GM12878 (cell line): Measurements from ENCODE around the gene TYW1B. TPM values are rescaled to one million over a fixed set of nuclear protein-coding genes. Genes with fewer than 3 reads are reported as not detected.
A peak's percentile ranks its signal among the peaks of the same experiment; 100 is the strongest.
"Not testable (repeated sequence)": the region's sequence is repeated elsewhere in the genome, so short reads cannot be mapped to it uniquely, and the experiment has no call there.

Experiments used
- ATAC-seq: fragments of 200-7000 bp; cut with Tn5 transposase; 3 replicates; pipeline ENCODE4 v1.9.1; 2020; ENCODE audit warnings: mild to moderate bottlenecking, moderate library complexity
- BruUV-seq: library from RNA; stranded (reverse); fragments of 400-500 nt; replicated peaks from 2 replicates; lab custom pipeline; 2021; lab: Mats Ljungman, UMichigan
- CTCF ChIA-PET: fragments of 300-600 bp; sonication (Branson Sonifier 250); formaldehyde crosslinking; extraction: SDS; loops from one replicate; lab custom pipeline; 2021; ENCODE audit warnings: inconsistent platforms; lab: Yijun Ruan, JAX
- POLR2A ChIA-PET: fragments of 350-600 bp; formaldehyde crosslinking; extraction: SDS; loops from one replicate; lab custom pipeline; 2021; ENCODE audit warnings: inconsistent platforms; lab: Charles Lee
- RAD21 ChIA-PET: fragments of 300-600 bp; sonication (Branson Sonifier 250); formaldehyde crosslinking; loops from one replicate; lab custom pipeline; 2023; ENCODE audit warnings: antibody characterized with exemption; ENCODE audit not compliant: unreplicated experiment; lab: Charles Lee
- SMC1A ChIA-PET: fragments of 300-600 bp; sonication (Branson Sonifier 250); formaldehyde crosslinking; loops from one replicate; lab custom pipeline; 2023; ENCODE audit not compliant: unreplicated experiment, uncharacterized antibody; lab: Charles Lee
- DNase-seq: peaks from one replicate; pipeline ENCODE4 v3.0.0-alpha.2; 2011; ENCODE audit warnings: low read depth, low spot score
- FAIRE-seq: peaks from 3 replicates; lab custom pipeline; 2011; peaks lifted over from hg19 to GRCh38; lab: Jason Lieb, UNC
- H2AFZ ChIP-seq: 2 replicates; pipeline ENCODE4 v1.6.0; 2011; ENCODE audit warnings: low read depth, low read length, control low read depth; ENCODE audit not compliant: control insufficient read depth
- H3K27ac ChIP-seq: 2 replicates; pipeline ENCODE4 v1.5.1; 2011; ENCODE audit warnings: control low read depth; ENCODE audit not compliant: control insufficient read depth, insufficient read depth
- H3K27me3 ChIP-seq, 2 experiments: replicated peaks in 1 of 2; 2 replicates each; pipeline versions ENCODE4 v1.6.0 to v1.6.1; 2011; ENCODE audit warnings: low read length in 1 of 2; ENCODE audit not compliant: control insufficient read depth in 2 of 2, insufficient read depth in 2 of 2
- H3K36me3 ChIP-seq, 2 experiments: 2 replicates each; pipeline ENCODE4 v1.5.1; 2011; ENCODE audit warnings: low read length in 1 of 2; ENCODE audit not compliant: control insufficient read depth in 2 of 2, insufficient read depth in 2 of 2
- H3K4me1 ChIP-seq: 2 replicates; pipeline ENCODE4 v1.6.1; 2011; ENCODE audit warnings: mild to moderate bottlenecking, low read length, moderate library complexity, mixed read lengths; ENCODE audit not compliant: control insufficient read depth, insufficient read depth
- H3K4me2 ChIP-seq: 2 replicates; pipeline ENCODE4 v1.6.0; 2011; ENCODE audit warnings: control low read depth; ENCODE audit not compliant: control insufficient read depth, insufficient read depth
- H3K4me3 ChIP-seq: fragments of 200-600 bp; sonication (generic); 2 replicates; pipeline ENCODE4 v1.5.1; 2016
- H3K79me2 ChIP-seq: 2 replicates; pipeline ENCODE4 v1.6.0; 2011; ENCODE audit warnings: low read length; ENCODE audit not compliant: control insufficient read depth, insufficient read depth
- H3K9ac ChIP-seq: 2 replicates; pipeline ENCODE4 v1.8.0; 2011; ENCODE audit warnings: low read length, control low read depth, mixed read lengths; ENCODE audit not compliant: control insufficient read depth, insufficient read depth
- H3K9me3 ChIP-seq: replicated peaks from 3 replicates; pipeline ENCODE4 v1.5.1; 2011; ENCODE audit warnings: mild to moderate bottlenecking, low read length; ENCODE audit not compliant: control insufficient read depth, insufficient read depth
- H4K20me1 ChIP-seq: 2 replicates; pipeline ENCODE4 v1.6.0; 2011; ENCODE audit not compliant: control insufficient read depth, insufficient read depth
- ASH2L ChIP-seq: fragments of 300-600, 200-600 bp; sonication (generic); IDR thresholded peaks from 2 replicates; pipeline ENCODE4 v1.6.1; 2017; ENCODE audit warnings: low read depth, mild to moderate bottlenecking, borderline replicate concordance
- BHLHE40 ChIP-seq, 2 experiments: fragments of 450-650 bp in 1 of 2; IDR thresholded peaks; 2 replicates each; pipeline ENCODE4 v1.6.1; 2011 to 2017; ENCODE audit warnings: low read depth in 2 of 2, borderline replicate concordance in 1 of 2, improper control_type of control experiment in 1 of 2, low read length in 1 of 2, mild to moderate bottlenecking in 1 of 2
- CREM ChIP-seq: IDR thresholded peaks from 2 replicates; pipeline ENCODE4 v1.6.1; 2014; ENCODE audit warnings: antibody characterized with exemption, low read depth
- DPF2 ChIP-seq: fragments of 450-650 bp; IDR thresholded peaks from 2 replicates; pipeline ENCODE4 v1.6.1; 2017; ENCODE audit warnings: mild to moderate bottlenecking
- HCFC1 ChIP-seq: fragments of 150-350 bp; IDR thresholded peaks from 2 replicates; pipeline ENCODE4 v1.6.1; 2014; ENCODE audit warnings: low read length
- IKZF1 ChIP-seq: fragments of 450-650 bp; conservative IDR thresholded peaks from 2 replicates; pipeline ENCODE4 v1.6.1; 2017; ENCODE audit warnings: antibody characterized with exemption, mild to moderate bottlenecking
- IRF4 ChIP-seq: IDR thresholded peaks from 2 replicates; pipeline ENCODE4 v1.6.1; 2011; ENCODE audit warnings: low read depth, low read length
- MXI1 ChIP-seq: fragments of 150-350 bp; IDR thresholded peaks from 2 replicates; pipeline ENCODE4 v1.6.1; 2011; ENCODE audit warnings: low read depth, mild to moderate bottlenecking, inconsistent platforms, low read length, improper control_type of control experiment
- MYC ChIP-seq: IDR thresholded peaks from 2 replicates; pipeline ENCODE4 v1.6.1; 2011; ENCODE audit warnings: mild to moderate bottlenecking, low read length, moderate library complexity, inconsistent platforms; ENCODE audit not compliant: insufficient read depth, insufficient replicate concordance, insufficient read length, severe bottlenecking
- NRF1 ChIP-seq: conservative IDR thresholded peaks from 2 replicates; pipeline ENCODE4 v1.6.1; 2011; ENCODE audit warnings: mild to moderate bottlenecking, low read depth, low read length, improper control_type of control experiment
- PML ChIP-seq: IDR thresholded peaks from 2 replicates; pipeline ENCODE4 v1.6.1; 2012; ENCODE audit warnings: low read length, inconsistent platforms
- POLR2A ChIP-seq: IDR thresholded peaks from 2 replicates; pipeline ENCODE4 v1.6.1; 2011; ENCODE audit warnings: low read depth, mild to moderate bottlenecking, low read length
- POLR2AphosphoS2 ChIP-seq: IDR thresholded peaks from 2 replicates; pipeline ENCODE4 v1.6.1; 2011; ENCODE audit warnings: low read depth, mild to moderate bottlenecking, low read length, improper control_type of control experiment, moderate library complexity
- SP1 ChIP-seq: IDR thresholded peaks from one replicate; pipeline ENCODE4 v1.6.1; 2011; ENCODE audit warnings: low read depth, low read length
- TAF1 ChIP-seq: IDR thresholded peaks from 2 replicates; pipeline ENCODE4 v1.6.1; 2011; ENCODE audit warnings: mild to moderate bottlenecking, low read depth, low read length, borderline replicate concordance
- YY1 ChIP-seq: IDR thresholded peaks from 2 replicates; pipeline ENCODE4 v1.6.1; 2011; ENCODE audit warnings: low read depth, mild to moderate bottlenecking, low read length
- WGBS: methylation state at CpG from one replicate; pipeline ENCODE4 v1.1.6; 2016; ENCODE audit warnings: low lambda C conversion rate; ENCODE audit not compliant: insufficient replicate concordance, insufficient coverage; ENCODE audit errors: missing lambda C conversion rate; 5-methylcytosine and 5-hydroxymethylcytosine counted together
- in situ Hi-C: fragments of 300-500 bp; cut with MboI; formaldehyde crosslinking; loops from 9 replicates; pipeline ENCODE4 v1.14.3; 2018; ENCODE audit warnings: mixed read lengths
- intact Hi-C: fragments of 100-400 bp; cut with micrococcal nuclease; formaldehyde crosslinking; loops from one replicate; pipeline ENCODE4 v1.14.2; 2022; ENCODE audit not compliant: unreplicated experiment
- polyA plus RNA-seq, 11 experiments: library from polyadenylated mRNA; depleted of rRNA in 4 of 11; unstranded in 6 of 11; stranded (reverse) in 5 of 11; fragments of >200 nt; fragmentation: Nextera tagmentation in 4 of 11; fragmentation: Illumina TruSeq in 1 of 11; extraction: Ambion mirVana in 4 of 11; extraction: Trizol in 1 of 11; gene quantifications; 1 replicate in 1 of 11; 2 replicates in 10 of 11; pipeline versions ENCODE4 v1.2.1 to v1.2.3, GENCODE V29; 2011 to 2016; ENCODE audit warnings: inconsistent platforms in 2 of 11, missing spikeins in 2 of 11, low read depth in 1 of 11
- total RNA-seq, 4 experiments: library from RNA; depleted of rRNA in 3 of 4; stranded (reverse); fragments of >200 nt in 3 of 4; fragmentation: Illumina TruSeq in 1 of 4; extraction: Trizol in 1 of 4; gene quantifications; 2 replicates each; pipeline versions ENCODE4 v1.2.1 to v1.2.3, GENCODE V29; 2013 to 2021
- TF ChIP-seq, protein P1 (sequence below): fragments of 450-650 bp; formaldehyde crosslinking; IDR thresholded peaks from 2 replicates; pipeline ENCODE4 v1.5.0; 2022; ENCODE audit warnings: mild to moderate bottlenecking, missing genetic modification characterization
- TF ChIP-seq, protein P2 (sequence below): fragments of 450-650 bp; IDR thresholded peaks from 2 replicates; pipeline ENCODE4 v1.6.1; 2016; ENCODE audit warnings: mild to moderate bottlenecking
- TF ChIP-seq, protein P3 (sequence below): fragments of 450-650 bp; conservative IDR thresholded peaks from 2 replicates; pipeline ENCODE4 v1.6.1; 2017; ENCODE audit warnings: mild to moderate bottlenecking, moderate library complexity

TYW1B gene
- total and polyA plus RNA-seq, 10 of the 15 experiments (the other 5 are each of a cell fraction or from before 2014, with no cell fraction given) = 3.5 to 6.6 (median 5.3) TPM

DNA sequence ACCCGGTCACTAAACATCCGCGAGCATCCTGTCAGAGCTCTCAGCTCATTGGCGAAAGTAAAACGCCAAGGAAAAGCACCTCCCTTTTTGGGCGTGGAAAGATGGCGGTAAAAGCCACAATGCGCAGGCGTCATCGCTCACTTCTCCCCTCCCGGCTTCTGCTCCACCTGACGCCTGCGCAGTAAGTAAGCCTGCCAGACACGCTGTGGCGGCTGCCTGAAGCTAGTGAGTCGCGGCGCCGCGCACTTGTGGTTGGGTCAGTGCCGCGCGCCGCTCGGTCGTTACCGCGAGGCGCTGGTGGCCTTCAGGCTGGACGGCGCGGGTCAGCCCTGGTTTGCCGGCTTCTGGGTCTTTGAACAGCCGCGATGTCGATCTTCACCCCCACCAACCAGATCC is 1.3 kb upstream of the TYW1B start:
- Histone ChIP-seq H3K79me2 (peaks cover 23% of the 10 kb centered on the region), H3K27ac (peak overlapping the region; percentile 70), H3K9ac (peak overlapping the region; percentile 80), H2AFZ (peak overlapping the region; percentile 40), H3K4me3 (peak overlapping the region; percentile 81)
- ATAC-seq (peak; percentile 72), FAIRE-seq (peak; percentile 86), DNase-seq (peak; percentile 98)
- H3K36me3 ChIP-seq, H3K27me3 ChIP-seq, H3K4me2 ChIP-seq, BruUV-seq, H4K20me1 ChIP-seq, H3K9me3 ChIP-seq, H3K4me1 ChIP-seq: not testable (repeated sequence)
- WGBS = under 1% methylated on average over 36 of the region's 36 CpGs
- ChIA-PET RAD21 (interaction anchor here (1.2 to 1.6 kb wide), 2 partner anchors 86 to 87 kb away, joined by 3 to 8 read pairs; no protein-coding TSS in a partner anchor), SMC1A (interaction anchor here (0.9 kb wide), 1 partner anchor 86 kb away, joined by 4 read pairs; no protein-coding TSS in a partner anchor), CTCF (interaction anchor here (1.0 to 7.0 kb wide), 4 partner anchors 17 to 692 kb away, joined by 3 to 48 read pairs (median 4); no protein-coding TSS in a partner anchor), POLR2A (interaction anchor here (0.6 kb wide), 2 partner anchors 99 to 698 kb away, joined by 3 read pairs; no protein-coding TSS in a partner anchor)
- intact Hi-C loops (loop anchor here (2.0 kb wide), 1 partner anchor 50 kb away; no protein-coding TSS in a partner anchor), in situ Hi-C loops (loop anchor here (5.0 kb wide), 1 partner anchor 93 kb away; no protein-coding TSS in a partner anchor)
- TF ChIP-seq YY1 = peak; percentile 92
- TF ChIP-seq TAF1 = peak; percentile 45; the same call in 1 of the 2 replicates
- TF ChIP-seq, protein P1, sequence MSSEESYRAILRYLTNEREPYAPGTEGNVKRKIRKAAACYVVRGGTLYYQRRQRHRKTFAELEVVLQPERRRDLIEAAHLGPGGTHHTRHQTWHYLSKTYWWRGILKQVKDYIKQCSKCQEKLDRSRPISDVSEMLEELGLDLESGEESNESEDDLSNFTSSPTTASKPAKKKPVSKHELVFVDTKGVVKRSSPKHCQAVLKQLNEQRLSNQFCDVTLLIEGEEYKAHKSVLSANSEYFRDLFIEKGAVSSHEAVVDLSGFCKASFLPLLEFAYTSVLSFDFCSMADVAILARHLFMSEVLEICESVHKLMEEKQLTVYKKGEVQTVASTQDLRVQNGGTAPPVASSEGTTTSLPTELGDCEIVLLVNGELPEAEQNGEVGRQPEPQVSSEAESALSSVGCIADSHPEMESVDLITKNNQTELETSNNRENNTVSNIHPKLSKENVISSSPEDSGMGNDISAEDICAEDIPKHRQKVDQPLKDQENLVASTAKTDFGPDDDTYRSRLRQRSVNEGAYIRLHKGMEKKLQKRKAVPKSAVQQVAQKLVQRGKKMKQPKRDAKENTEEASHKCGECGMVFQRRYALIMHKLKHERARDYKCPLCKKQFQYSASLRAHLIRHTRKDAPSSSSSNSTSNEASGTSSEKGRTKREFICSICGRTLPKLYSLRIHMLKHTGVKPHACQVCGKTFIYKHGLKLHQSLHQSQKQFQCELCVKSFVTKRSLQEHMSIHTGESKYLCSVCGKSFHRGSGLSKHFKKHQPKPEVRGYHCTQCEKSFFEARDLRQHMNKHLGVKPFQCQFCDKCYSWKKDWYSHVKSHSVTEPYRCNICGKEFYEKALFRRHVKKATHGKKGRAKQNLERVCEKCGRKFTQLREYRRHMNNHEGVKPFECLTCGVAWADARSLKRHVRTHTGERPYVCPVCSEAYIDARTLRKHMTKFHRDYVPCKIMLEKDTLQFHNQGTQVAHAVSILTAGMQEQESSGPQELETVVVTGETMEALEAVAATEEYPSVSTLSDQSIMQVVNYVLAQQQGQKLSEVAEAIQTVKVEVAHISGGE = peak; percentile 88
- TF ChIP-seq IRF4 = 0 out of 2 replicates have a peak, but pooled peaks have one; percentile 19
- peak; percentile 55; the same call in 1 of the 2 replicates for TF ChIP-seq PML
- 0 out of 2 replicates have a peak, but pooled peaks have one; percentile 25 for TF ChIP-seq DPF2
- peak; percentile 72 for TF ChIP-seq MXI1
- peak; percentile 46 for TF ChIP-seq MYC
- TF ChIP-seq POLR2A = peak; percentile 85
- peak; percentile 76 for TF ChIP-seq SP1
- 0 out of 2 replicates have a peak, but pooled peaks have one; percentile 57 for TF ChIP-seq ASH2L
- TF ChIP-seq POLR2AphosphoS2 = peak; percentile 51; the same call in 1 of the 2 replicates
- TF ChIP-seq, protein P2, sequence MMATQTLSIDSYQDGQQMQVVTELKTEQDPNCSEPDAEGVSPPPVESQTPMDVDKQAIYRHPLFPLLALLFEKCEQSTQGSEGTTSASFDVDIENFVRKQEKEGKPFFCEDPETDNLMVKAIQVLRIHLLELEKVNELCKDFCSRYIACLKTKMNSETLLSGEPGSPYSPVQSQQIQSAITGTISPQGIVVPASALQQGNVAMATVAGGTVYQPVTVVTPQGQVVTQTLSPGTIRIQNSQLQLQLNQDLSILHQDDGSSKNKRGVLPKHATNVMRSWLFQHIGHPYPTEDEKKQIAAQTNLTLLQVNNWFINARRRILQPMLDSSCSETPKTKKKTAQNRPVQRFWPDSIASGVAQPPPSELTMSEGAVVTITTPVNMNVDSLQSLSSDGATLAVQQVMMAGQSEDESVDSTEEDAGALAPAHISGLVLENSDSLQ = peak; percentile 49; the same call in 1 of the 2 replicates
- TF ChIP-seq HCFC1 = peak; percentile 75
- peak; percentile 21; the same call in 1 of the 2 replicates for TF ChIP-seq CREM
- peak; percentile 76 for TF ChIP-seq NRF1
- TF ChIP-seq, protein P3, sequence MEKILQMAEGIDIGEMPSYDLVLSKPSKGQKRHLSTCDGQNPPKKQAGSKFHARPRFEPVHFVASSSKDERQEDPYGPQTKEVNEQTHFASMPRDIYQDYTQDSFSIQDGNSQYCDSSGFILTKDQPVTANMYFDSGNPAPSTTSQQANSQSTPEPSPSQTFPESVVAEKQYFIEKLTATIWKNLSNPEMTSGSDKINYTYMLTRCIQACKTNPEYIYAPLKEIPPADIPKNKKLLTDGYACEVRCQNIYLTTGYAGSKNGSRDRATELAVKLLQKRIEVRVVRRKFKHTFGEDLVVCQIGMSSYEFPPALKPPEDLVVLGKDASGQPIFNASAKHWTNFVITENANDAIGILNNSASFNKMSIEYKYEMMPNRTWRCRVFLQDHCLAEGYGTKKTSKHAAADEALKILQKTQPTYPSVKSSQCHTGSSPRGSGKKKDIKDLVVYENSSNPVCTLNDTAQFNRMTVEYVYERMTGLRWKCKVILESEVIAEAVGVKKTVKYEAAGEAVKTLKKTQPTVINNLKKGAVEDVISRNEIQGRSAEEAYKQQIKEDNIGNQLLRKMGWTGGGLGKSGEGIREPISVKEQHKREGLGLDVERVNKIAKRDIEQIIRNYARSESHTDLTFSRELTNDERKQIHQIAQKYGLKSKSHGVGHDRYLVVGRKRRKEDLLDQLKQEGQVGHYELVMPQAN = peak; percentile 85
- peak; percentile 59 for TF ChIP-seq IKZF1
- TF ChIP-seq BHLHE40 (IDR thresholded peaks at IDR 0.05; ENCODE audit: borderline replicate concordance in 1 of 2, low read depth in 2 of 2, low read length in 1 of 2) = peak in 1 of 2 experiments; percentile 49; a peak in 1 of 4 replicates
